Measurements from ENCODE around the gene CELF5.

The CELF5 gene

DNA sequence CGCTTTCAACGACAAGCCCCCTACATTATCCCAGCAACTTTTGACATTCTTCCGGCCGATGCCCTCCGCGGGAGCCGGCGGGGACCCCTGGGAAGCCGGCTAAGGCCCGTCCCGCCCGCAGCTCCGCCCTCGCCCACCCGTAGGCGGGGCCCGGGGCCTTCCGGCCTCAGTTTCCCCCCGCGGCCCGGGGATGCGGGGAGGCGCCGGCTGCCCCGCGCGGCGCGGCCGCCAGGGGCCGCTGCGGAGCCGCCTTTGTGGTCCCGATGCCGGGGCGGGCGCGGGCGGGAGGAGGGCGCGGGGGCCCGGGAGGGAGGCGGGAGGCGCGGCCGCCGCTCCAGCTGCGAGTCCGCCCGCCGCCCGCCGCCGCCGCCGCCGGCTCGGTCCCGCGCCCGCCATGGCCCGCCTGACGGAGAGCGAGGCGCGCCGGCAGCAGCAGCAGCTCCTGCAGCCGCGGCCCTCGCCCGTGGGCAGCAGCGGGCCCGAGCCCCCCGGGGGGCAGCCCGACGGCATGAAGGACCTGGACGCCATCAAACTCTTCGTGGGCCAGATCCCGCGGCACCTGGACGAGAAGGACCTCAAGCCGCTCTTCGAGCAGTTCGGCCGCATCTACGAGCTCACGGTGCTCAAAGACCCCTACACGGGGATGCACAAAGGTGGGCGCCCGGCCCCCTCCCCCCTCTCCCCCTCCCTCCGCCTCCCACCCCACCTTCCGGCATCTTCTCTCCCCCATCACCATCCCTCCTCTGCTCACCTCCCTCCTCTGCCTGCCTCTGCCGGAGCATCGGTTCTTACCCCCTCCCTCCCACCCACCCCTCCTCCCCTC is at the start of gene CELF5:
TSS of gene CELF5 (plus strand) at position 316 of the 823 bp plus-strand sequence. CDS start at position 395, 79 bp downstream.
- DNase-seq (ENCODE audit: low spot score) = peak; percentile 82

DNA sequence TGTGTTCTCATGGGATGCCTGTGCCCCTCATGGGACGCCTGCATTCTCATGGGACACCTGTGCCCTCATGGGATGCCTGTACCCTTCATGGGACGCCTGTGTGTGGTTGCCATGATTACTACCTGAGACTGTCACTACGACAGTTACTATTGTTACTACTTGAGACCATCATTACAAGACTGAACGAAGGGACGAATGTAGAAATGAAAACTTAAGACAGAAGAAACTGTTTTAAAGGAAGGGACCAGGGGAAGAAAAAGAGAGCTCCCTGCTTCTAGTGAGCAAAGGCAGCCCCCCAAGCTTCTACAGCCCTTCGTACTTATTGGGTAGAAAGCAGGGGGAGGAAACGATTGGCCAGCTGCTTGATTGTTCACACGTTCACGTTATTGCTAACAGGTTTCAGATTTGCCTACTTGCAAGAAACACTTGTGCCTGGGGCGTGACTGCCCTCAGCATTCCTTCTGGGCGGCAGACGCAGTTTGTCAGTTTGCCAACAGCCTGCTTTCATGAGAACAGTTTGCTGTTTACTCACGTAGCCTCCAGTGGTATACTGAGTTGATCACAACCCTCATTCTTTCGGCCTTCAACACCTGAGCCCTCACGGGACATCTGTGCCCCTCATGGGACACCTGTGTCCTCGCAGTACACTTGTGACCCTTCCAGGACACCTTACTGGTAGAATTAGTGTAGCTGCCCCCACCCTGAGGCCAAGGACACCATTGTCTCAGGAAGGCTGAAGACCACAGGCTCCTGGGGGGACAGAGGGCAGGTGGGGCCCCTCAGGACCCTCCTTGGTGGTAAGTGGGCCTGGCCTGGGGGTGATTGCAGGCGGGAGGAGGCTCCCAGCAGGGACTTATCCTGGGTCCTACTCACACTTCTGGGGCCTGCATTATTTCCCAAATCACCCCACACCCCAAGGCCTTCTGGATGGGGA is 48.4 kb upstream of the CELF5 start:
- DNase-seq (ENCODE audit: low spot score) = no peak

DNA sequence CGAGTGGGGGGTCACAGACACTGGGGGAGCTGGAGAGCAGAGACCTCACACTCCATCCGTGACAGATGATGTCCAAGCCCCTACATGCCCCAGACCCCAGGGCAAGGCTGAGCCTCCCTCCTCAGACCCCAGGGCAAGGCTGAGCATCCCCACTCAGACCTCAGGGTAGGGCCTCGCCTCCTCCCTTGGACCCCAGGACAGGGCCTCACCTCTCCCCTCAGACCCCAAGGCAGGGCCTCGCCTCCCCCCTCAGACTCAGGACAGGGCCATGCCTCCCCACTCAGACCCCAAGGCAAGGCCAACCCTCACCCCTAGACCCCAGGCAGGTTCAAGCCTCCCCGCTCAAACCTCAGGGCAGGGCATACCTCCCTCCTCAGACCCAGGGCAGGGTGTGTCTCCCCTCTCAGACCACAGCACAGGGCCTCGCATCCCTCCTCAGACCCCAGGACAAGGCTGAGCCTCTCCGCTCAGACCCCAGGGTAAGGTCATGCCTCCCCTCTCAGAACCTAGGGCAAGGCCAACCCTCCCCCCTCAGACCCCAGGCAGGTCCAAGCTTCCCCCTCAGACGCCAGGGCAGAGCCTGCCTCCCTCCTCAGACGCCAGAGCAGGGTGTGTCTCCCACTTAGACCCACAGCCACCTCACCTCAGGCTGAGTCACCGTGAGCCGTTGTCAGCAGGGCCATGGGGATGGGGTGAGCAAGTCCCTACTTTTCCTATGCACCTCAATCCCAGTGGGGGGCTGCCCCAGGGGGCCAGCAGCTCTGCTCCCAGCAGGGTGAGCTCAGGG is 47.6 kb upstream of the CELF5 start:
- DNase-seq (ENCODE audit: low spot score) = peak; percentile 45

DNA sequence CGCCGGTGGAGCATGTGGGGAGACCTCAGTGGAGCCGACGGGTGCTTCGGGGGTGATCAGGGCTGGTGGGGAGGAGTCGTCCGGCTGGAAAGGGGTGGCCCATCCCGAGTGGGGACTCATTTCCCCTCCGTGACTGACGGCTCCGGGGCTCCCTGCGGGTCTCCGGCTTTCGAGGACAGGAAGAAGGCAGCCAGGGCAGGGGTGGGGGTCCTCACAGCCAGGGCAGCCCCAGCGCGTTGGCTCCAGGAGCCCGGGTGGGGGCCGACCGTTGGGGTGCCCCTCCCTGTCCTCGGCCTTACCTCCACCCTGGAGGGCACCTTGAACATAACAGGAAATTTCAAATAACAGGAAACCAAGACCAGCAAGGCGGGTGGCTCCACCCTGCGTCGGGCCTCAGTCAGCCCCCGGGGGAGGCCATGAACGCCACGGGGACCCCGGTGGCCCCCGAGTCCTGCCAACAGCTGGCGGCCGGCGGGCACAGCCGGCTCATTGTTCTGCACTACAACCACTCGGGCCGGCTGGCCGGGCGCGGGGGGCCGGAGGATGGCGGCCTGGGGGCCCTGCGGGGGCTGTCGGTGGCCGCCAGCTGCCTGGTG is 46.0 kb upstream of the CELF5 start, which contains the start of gene S1PR4:
TSS of gene S1PR4 (plus strand) at position 393 of the 596 bp plus-strand sequence. CDS start at position 417, 24 bp downstream.
- no peak for DNase-seq (ENCODE audit: low spot score)

DNA sequence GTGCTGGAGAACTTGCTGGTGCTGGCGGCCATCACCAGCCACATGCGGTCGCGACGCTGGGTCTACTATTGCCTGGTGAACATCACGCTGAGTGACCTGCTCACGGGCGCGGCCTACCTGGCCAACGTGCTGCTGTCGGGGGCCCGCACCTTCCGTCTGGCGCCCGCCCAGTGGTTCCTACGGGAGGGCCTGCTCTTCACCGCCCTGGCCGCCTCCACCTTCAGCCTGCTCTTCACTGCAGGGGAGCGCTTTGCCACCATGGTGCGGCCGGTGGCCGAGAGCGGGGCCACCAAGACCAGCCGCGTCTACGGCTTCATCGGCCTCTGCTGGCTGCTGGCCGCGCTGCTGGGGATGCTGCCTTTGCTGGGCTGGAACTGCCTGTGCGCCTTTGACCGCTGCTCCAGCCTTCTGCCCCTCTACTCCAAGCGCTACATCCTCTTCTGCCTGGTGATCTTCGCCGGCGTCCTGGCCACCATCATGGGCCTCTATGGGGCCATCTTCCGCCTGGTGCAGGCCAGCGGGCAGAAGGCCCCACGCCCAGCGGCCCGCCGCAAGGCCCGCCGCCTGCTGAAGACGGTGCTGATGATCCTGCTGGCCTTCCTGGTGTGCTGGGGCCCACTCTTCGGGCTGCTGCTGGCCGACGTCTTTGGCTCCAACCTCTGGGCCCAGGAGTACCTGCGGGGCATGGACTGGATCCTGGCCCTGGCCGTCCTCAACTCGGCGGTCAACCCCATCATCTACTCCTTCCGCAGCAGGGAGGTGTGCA is 45.3 kb upstream of the CELF5 start:
- no peak for DNase-seq (ENCODE audit: low spot score)

DNA sequence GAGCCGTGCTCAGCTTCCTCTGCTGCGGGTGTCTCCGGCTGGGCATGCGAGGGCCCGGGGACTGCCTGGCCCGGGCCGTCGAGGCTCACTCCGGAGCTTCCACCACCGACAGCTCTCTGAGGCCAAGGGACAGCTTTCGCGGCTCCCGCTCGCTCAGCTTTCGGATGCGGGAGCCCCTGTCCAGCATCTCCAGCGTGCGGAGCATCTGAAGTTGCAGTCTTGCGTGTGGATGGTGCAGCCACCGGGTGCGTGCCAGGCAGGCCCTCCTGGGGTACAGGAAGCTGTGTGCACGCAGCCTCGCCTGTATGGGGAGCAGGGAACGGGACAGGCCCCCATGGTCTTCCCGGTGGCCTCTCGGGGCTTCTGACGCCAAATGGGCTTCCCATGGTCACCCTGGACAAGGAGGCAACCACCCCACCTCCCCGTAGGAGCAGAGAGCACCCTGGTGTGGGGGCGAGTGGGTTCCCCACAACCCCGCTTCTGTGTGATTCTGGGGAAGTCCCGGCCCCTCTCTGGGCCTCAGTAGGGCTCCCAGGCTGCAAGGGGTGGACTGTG is 44.6 kb upstream of the CELF5 start:
- DNase-seq (ENCODE audit: low spot score) = no peak

DNA sequence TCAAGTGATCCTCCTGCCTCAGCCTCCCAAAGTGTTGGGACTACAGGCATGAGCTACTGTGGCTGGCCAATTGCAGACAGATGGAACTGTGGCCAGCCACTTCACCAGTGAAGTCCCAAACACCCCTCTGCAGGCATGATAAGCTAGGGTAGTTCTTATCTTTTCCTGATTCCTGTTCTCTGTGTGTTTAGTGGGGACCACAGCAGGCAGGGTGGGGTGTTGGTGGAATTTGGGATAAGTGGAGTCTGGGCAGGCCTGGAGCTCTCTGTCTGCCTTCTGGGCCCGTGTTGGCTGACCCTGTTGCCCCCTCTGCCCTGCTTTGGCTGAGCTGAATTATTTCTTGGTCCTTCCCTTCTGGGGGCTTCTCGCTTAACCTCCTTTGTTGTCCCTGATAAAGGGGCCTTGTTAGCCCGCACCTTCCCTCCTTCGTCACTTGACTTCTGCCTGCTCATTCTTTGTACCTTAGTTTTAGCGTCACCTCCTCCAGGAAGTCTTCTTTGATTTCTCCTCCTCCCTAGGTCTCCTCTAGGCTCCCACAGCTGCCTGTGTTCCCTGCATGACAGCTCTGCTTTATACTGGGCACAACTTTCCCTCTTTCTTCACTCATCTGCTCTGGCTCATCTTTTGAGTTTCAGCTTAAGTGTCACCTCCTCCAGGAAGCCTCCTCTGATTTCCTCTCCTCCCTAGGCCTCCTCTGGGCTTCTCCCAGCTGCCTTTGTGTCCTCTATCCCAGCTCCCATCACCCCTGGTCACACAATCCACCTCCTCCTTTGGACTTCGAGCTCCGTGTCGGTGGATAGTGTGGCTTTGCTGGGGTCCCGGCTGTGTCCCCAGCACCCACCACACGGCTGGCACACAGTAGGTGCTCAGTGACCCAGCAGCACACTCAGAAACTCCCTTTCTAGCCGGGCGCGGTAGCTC is 40.5 kb upstream of the CELF5 start:
- no peak for DNase-seq (ENCODE audit: low spot score)

DNA sequence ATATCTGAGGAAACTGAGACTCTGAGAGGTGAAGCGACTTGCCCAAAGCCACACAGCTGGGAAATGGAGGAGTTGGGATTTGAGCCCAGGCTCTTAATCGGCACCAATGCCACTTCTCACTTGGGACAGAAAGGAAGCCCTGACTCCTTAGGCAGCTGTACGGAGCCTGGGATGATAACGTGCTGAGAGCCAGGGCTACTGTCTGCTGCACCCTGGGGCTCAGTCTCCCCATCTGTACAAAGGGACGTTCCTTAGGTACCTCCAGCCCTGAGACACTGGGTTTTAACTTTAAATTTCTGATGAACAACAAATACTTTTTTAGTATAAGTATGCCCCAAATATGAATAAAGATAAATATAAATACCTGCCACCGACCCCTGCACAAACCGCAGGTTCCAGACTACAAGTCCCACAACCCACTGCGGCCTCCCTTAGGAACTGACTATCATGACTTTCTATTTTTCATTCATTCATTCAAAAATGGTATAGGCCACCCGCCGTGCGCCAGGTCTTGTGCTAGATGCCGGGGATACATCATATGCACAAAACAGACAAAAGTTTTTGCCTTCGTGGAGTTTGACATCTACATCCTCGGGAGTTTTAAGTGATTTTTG is 39.5 kb upstream of the CELF5 start:
- no peak for DNase-seq (ENCODE audit: low spot score)

DNA sequence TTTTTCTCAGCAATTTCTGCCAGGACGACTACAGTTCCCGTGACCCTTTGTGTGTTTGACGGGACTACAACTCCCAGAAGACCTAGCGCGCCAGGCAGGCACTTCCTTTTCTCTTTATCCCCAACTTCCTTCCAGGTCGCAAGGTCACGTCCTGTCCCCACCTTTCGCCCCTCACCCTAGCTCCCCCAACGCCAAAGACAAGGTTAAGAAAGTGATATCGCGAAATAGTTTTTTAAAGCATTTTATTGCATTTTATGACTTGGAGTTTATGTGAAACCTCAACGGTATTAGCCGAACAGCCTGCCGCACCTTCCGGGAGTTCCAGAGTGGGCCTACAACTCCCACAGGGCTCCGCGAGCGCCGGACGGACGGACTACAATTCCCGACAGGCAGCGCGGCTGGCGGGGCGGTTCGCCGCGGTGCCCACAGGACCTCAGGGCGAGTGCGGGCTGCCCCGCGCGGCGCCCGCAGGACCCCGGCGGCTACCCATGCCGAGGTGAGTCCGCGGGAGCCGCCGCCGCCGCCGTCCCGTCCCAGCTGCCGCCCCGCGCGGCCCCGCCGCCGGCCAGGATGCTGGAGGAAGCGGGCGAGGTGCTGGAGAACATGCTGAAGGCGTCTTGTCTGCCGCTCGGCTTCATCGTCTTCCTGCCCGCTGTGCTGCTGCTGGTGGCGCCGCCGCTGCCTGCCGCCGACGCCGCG is 38.9 kb upstream of the CELF5 start, which contains the start of gene NCLN:
TSS of gene NCLN (plus strand) at position 470 of the 699 bp plus-strand sequence. CDS start at position 571, 101 bp downstream.
- DNase-seq (ENCODE audit: low spot score) = peak; percentile 97

DNA sequence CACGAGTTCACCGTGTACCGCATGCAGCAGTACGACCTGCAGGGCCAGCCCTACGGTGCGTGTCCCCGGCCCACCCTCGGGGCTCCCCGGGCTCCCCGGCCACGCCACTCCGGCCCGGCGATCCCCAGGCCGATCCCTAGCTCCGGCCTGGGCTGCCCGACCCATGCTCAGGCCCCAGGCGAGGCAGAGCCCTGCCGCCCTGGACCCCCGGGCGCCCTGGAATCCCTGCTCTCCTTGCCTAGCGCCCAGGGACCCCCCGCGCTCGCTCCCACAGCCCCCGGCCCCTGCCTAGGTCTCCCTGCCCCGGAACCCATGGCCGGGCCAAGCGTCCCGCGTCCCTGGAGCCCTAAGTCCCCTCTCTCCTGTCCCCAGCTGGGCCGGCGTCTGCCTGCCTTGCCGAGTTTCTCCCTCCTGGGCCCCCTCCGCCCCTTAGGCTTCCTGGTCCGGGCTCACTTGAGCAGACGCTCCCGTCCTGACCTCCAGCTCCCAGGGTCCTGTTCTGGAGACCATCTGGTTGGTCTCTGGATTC is 38.2 kb upstream of the CELF5 start:
- no peak for DNase-seq (ENCODE audit: low spot score)

DNA sequence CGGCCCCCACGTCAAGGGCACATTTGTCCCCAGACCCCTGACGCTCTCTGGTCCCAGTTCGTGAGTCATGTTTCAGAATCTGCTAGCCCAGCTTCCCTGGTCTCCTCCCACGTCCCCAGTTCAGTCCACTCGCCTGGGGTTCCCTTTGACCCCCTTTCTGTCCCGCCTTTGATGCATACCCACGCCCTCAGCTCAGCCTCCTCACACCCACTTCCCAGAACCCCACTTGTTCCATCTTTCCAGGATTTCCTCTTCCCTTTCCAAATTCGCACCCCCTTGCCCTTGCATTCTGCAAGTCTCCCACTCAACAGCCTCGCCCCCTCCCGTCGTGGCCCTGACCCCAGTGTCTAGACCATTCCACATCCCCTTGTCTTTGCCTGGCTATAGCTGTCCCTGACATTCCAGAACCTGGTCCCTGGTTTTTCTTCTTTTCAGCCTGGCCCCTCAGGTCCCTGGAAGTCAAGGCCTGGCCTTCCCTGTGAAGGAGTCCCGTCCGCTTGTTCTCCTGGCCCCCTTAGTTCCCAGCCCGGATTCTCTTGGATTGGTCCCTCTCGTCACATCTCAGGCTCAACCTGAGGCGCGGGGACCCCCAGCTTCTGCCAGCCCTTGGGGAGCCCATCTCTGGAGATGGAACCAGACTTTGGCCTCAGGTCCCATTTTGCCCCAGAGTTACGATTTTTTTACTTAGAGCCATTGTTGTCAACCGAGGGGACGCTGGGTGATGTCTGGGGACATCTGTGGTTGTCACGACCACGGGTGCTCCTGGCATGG is 37.4 kb upstream of the CELF5 start:
- DNase-seq (ENCODE audit: low spot score) = no peak

DNA sequence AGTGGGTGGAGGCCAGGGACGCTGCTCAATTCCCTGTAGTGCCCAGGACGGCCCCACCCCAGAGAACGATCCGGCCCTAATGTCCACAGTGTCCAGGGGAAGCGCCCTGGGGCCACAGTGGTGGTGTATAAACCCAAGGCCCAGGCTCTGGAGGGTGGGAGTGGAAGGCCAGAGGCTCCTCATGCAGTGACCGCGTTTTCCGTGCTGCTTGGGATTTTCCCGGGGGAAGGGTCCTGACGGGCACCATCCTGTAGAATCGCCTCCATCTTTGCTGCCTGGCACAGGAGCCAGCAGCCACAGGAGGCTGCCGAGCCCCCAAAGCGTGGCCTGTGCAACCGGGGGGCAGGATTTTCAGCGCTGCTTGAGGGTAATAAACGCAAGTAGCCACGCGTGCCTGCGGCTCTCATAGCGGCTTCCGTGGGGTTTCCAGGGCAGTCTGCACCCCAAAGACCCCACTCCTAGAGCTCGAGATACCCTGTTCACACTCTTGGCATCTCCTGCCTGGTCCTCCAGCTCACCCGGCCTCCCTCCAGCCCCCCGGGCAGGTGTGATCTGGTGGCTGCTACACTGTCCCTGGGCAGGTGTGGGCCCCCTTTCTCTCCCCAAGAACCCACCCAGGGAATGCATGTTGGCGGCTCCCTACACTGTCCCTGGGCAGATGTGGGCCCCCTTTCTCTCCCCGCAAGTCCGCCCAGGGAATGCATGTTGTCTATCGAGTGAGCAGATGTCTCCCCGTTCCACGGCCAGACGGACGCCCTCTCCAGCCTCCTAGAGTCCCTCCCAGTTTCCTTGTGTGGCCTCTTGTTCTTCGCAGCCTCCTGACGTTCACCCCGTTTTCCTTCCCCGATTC is 36.6 kb upstream of the CELF5 start:
- DNase-seq (ENCODE audit: low spot score) = no peak

DNA sequence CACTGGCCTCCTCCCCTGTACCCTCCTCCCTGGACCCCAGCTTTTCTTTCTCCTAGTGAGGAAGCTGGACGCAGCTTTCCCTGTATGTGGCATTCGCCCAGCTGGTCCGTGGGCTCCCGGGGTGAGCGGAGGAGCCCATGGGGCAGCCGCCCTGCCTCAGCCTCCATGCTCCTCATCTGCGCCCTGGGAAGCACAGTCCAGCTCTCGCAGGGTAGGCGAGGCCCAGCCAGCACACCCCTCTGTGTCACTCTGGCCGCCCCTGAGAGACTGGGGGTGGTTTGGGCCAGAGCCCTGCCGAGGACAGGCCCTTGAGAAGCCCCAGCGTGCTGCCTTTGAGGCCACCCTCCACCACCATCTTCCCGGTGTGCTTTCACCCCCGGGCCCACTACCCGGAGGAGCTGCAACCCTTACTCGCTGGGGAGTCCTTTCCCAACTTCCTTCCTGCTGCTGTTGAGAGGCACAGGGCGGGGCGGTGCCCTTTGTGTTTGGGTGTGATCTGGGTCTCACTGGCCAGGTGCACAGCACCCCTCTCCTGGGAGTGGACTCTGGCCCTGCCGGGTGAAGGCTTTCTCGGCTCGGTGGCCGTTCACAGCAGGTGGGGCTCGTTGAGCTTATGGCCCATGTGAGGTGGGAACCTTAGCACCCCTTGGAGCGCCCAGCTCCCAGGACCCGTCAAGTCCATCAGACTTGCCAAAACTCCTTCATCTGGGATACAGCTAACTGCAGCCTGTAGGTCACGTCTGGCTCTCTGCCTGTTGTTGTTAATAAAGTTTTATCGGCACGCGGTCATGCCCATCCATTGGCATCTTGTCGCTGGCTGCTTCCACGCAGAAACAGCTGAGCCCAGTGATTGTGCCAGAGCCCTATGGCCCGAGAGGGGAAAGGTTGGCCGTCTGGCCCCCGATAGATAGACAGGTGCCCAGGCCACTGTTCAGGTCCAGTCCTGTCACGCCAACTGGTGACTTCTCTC is 35.5 kb upstream of the CELF5 start:
- DNase-seq (ENCODE audit: low spot score) = no peak

DNA sequence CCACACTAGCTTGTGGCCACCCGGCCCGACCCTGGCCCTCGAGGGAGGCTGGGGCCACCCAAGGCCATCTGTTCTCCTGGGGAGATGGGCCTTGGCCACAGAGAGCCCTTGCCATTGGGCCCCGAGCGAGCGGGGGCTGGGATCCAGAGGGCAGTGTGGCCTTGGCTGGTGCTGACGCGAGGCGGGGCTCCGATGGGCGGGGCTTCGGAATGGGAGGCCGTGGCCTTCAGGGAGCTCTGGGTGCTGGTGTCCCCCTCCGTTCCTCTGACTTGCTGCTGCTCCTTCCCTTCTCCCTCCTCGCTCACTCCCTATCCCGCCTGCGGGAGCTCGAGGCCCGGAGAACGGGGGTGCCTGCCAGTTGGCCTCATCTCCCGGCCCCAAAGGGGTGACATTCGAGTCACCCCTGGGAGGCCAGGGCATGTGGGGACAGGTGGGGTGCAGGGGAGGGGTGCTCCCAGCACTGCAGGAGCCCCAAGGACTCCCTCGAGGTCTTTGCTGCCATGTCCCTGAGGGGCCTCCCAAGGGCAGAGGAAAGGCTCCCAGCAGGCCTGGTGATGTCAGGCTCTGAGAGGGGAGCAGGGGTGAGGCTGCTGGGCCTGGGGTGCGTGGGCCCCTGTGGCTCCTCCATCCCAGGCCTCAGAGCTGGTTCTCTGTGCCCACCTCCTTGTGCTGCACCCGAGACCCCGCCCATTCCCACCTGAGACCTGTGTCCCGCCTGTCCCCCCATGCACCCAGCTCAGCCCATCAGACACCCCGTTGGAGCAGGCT is 34.6 kb upstream of the CELF5 start:
- DNase-seq (ENCODE audit: low spot score) = no peak

Measured in ecto neural progenitor cell (in vitro differentiated cells).